HepG2 (cell line): ENCODE data around the gene SYNGR2.

Experiments used
- HMG20B ChIP-seq: conservative IDR thresholded peaks from 2 replicates; pipeline ENCODE4 v1.6.1; 2016; ENCODE audit warnings: missing genetic modification reagents, missing compliant biosample characterization
- POLR2AphosphoS5 ChIP-seq: IDR thresholded peaks from 2 replicates; pipeline ENCODE4 v1.6.1; 2012; ENCODE audit warnings: low read depth, low read length
- TCF12 ChIP-seq, 2 experiments: fragments of 450-650 bp in 1 of 2; sonication (generic) in 1 of 2; formaldehyde crosslinking in 1 of 2; IDR thresholded peaks; 2 replicates each; pipeline versions ENCODE4 v1.6.1 to v1.8.0; 2017 to 2022; ENCODE audit warnings: antibody characterized with exemption in 1 of 2, mild to moderate bottlenecking in 1 of 2, missing genetic modification reagents in 1 of 2, moderate library complexity in 1 of 2
- ZNF460 ChIP-seq: sonication (generic); formaldehyde crosslinking; IDR thresholded peaks from 2 replicates; pipeline ENCODE4 v1.5.1; 2020; ENCODE audit warnings: missing genetic modification reagents, mild to moderate bottlenecking, borderline replicate concordance
- ZNF780A ChIP-seq: sonication (generic); formaldehyde crosslinking; IDR thresholded peaks from 2 replicates; pipeline ENCODE4 v1.8.0; 2022; ENCODE audit warnings: mild to moderate bottlenecking, missing genetic modification reagents, moderate library complexity
- ZNF781 ChIP-seq: sonication (generic); formaldehyde crosslinking; IDR thresholded peaks from 2 replicates; pipeline ENCODE4 v1.5.1; 2020; ENCODE audit warnings: borderline replicate concordance, mild to moderate bottlenecking, missing genetic modification reagents; ENCODE audit errors: not compliant biosample characterization
- TF ChIP-seq, protein P1 (sequence below): IDR thresholded peaks from 2 replicates; pipeline ENCODE4 v1.6.1; 2016
- TF ChIP-seq, protein P2 (sequence below): sonication (generic); formaldehyde crosslinking; IDR thresholded peaks from 2 replicates; pipeline ENCODE4 v1.5.0; 2020; ENCODE audit warnings: mild to moderate bottlenecking, missing genetic modification reagents, moderate library complexity
- TF ChIP-seq, protein P3 (sequence below): sonication (generic); formaldehyde crosslinking; IDR thresholded peaks from 2 replicates; pipeline ENCODE4 v1.9.0; 2021; ENCODE audit warnings: missing genetic modification reagents, borderline replicate concordance

DNA sequence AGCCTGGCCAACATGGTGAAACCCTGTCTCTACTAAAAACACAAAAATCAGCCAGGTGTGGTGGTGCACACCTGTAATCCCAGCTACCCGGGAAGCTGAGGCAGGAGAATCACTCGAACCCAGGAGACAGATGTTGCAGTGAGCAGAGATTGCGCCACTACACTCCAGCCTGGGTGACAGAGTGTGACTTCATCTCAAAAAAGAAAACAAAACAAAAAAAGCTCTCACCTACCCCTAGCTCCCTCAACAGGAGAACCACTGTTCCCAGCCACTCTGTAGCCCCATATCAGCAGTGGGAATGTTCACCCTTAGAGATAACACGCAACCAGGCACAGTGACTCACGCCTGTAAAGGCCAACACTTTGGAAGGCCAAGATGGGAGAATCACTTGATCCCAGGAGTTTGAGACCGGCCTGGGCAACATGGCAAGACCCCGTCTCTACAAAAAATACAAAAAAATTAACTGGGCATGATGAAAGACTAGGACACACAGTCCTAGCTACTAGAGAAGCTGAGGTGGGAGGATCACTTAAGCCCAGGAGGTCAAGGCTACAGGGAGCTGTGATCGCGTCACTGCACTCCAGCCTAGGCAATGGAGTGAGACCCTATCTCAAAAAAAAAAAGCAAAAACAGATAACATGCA is 32.4 kb upstream of the SYNGR2 start:
- TF ChIP-seq TCF12 (IDR thresholded peaks at IDR 0.05) = no peak
- no peak for TF ChIP-seq TCF12 (CRISPR knock-in tag; IDR thresholded peaks at IDR 0.05)
- TF ChIP-seq ZNF781 (CRISPR knock-in tag) = no peak
- no peak for TF ChIP-seq POLR2AphosphoS5
- TF ChIP-seq ZNF780A = 0 out of 2 replicates have a peak, but pooled peaks have one; percentile 2
- TF ChIP-seq, protein P1, sequence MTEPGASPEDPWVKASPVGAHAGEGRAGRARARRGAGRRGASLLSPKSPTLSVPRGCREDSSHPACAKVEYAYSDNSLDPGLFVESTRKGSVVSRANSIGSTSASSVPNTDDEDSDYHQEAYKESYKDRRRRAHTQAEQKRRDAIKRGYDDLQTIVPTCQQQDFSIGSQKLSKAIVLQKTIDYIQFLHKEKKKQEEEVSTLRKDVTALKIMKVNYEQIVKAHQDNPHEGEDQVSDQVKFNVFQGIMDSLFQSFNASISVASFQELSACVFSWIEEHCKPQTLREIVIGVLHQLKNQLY = no peak
- TF ChIP-seq, protein P2, sequence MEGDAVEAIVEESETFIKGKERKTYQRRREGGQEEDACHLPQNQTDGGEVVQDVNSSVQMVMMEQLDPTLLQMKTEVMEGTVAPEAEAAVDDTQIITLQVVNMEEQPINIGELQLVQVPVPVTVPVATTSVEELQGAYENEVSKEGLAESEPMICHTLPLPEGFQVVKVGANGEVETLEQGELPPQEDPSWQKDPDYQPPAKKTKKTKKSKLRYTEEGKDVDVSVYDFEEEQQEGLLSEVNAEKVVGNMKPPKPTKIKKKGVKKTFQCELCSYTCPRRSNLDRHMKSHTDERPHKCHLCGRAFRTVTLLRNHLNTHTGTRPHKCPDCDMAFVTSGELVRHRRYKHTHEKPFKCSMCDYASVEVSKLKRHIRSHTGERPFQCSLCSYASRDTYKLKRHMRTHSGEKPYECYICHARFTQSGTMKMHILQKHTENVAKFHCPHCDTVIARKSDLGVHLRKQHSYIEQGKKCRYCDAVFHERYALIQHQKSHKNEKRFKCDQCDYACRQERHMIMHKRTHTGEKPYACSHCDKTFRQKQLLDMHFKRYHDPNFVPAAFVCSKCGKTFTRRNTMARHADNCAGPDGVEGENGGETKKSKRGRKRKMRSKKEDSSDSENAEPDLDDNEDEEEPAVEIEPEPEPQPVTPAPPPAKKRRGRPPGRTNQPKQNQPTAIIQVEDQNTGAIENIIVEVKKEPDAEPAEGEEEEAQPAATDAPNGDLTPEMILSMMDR (CRISPR knock-in tag) = 0 out of 2 replicates have a peak, but pooled peaks have one; percentile 3
- TF ChIP-seq ZNF460 = peak; percentile 91
- no peak for TF ChIP-seq HMG20B (CRISPR knock-in tag)
- TF ChIP-seq, protein P3, sequence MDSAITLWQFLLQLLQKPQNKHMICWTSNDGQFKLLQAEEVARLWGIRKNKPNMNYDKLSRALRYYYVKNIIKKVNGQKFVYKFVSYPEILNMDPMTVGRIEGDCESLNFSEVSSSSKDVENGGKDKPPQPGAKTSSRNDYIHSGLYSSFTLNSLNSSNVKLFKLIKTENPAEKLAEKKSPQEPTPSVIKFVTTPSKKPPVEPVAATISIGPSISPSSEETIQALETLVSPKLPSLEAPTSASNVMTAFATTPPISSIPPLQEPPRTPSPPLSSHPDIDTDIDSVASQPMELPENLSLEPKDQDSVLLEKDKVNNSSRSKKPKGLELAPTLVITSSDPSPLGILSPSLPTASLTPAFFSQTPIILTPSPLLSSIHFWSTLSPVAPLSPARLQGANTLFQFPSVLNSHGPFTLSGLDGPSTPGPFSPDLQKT (CRISPR knock-in tag) = no peak
